HTERT RPE-1 (cell line): ENCODE data around the gene ALMS1.
"Not testable (repeated sequence)": the region's sequence is repeated elsewhere in the genome, so short reads cannot be mapped to it uniquely, and the experiment has no call there.

Experiments used
- in situ Hi-C: fragments of 300-500 bp; cut with MboI; formaldehyde crosslinking; loops from 4 replicates; pipeline ENCODE4 v1.14.3; 2020; ENCODE audit warnings: low sequenced_read_pairs

The ALMS1 gene

DNA sequence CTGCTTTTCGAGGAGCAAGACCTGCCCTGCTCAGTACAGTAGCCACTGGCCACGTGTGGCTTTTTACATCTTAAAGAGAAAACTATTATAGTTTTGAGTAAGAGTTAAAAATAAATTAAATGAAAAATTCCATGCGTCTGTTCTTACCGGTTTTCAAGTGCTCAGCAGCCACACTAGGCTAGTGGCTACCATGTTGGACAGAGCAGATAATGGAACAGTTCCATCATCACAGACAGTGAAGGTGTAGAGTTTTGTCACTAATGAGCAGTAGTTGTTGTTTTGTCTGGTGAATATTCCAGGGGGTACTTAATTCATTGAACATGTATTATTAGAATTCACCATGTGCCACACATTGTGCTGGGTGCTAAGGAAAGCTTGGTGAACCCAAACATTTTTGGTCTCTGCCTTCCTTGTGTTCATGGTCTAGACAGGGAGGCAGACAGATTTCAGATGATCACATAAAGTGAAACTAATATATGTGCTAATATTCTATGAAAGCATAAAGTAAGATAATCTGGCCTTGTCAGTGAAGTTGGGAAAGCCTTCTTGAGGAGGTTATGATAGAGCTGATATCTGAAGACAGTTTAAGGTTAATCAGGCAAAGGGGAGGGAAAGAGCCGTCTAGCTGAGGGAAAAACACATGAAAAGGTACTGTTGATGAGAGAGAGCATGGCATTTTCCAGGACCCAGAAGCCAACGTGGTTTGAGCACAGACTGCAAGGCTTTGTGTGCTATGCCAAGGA lies 1.4 kb downstream of the ALMS1 start:
- in situ Hi-C loops: no loop called here

GRCh38 chr2:73402386-73403103 lies 16.9 kb downstream of the ALMS1 start:
- in situ Hi-C loops: no loop called here

- in situ Hi-C loops: no loop called here
Observed at GRCh38 chr2:73403237-73403636, 17.6 kb downstream of the ALMS1 start.

DNA sequence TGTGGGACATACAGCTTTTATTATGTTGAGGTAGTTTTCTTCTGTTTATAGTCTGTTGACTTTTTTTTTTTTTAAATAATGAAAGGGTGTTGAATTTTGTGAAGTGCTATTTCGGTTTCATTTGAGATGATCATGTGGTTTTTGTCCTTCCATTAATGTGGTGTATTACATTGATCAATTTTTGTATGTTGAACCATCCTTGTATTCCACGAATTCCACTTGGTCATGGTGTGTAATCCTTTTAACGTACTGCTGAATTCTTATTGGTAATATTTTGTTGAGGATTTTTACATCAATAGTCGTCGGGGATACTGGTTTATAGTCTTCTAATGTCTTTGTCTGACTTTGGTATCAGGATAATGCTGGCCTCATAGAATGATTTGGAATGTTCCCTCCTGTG lies 18.8 kb downstream of the ALMS1 start:
- in situ Hi-C loops: no loop called here

DNA sequence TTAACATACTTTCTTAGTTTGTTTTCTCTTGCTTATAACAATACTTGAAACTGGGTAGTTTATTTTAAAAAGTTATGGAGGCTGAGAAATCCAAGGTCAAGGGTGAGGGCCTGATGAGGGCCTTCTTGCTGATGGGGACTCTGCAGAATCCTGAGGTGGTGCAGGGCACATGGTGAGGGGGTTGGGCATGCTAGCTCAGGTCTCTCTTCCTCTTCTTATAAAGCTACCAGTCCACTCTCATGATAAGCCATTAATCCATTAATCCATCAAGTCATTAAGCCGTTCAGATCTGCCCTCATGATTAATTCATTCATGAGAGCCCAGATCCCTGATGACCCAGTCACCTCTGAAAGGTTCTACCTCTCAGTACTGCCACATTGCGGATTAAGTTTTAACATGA lies 21.4 kb downstream of the ALMS1 start:
- in situ Hi-C loops: no loop called here

GRCh38 chr2:73408198-73408597 lies 22.6 kb downstream of the ALMS1 start:
- in situ Hi-C loops: no loop called here

DNA sequence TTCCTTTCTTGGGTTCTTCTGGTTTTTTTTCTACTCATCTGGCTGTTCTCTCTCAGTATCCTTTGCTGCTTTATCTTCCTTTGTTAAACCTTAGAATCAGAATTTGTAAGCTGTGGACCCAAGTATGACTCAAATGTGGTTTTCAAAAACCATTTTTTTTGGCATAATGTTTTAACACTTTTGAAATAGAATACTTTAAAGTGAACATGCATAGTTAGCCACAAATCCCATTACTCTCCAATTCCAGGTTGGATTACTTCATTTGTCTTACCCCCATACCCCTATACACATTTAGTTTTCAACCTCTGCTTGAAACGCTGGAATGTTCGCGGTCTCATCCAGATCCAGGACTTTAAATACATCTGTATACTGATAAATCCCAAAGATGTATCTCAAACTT lies 29.1 kb downstream of the ALMS1 start:
- in situ Hi-C loops: no loop called here

DNA sequence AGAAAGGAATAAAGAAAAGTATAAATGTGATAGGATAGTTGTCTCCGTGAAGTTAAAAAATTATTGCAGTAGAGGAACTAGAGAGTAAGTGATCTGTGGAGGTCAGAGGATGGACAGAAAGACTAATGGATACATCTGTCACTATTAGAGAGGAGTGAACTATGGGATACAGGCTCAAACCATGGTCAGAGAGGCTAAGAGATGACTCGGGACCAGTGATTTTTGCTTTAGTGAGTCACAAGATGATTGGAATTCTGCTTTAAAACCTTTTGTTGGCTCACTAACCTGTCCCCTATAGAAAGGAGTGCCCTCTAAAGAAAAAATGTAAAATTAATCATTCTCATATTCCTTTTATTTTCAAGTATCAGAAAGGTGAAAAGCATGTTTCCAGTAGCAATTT lies 30.3 kb downstream of the ALMS1 start:
- in situ Hi-C loops: no loop called here

DNA sequence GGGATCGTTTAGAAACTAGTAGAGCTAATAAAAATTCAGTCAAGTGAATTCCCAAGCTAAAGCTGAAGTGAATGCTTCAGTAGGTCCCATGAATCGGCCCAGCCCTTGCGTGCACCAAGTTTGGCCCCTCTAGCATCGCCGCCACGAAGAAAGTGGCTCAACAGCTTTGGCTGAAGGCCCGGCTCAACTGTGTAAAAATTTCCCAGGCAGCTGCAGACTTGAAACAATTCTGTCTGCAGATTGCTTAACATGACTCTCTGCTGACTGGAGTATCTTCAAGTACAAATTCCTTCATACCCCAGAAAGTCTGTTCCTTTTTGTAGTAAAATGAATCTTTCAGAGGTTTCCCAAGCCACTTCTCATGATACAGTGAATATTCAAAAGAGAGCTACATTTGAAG lies 32.7 kb downstream of the ALMS1 start:
- in situ Hi-C loops: no loop called here

GRCh38 chr2:73423913-73424312 lies 38.3 kb downstream of the ALMS1 start:
- in situ Hi-C loops: no loop called here

GRCh38 chr2:73426176-73426575 lies 40.5 kb downstream of the ALMS1 start:
- in situ Hi-C loops: no loop called here

GRCh38 chr2:73436019-73436418 lies 50.4 kb downstream of the ALMS1 start:
- in situ Hi-C loops: no loop called here

GRCh38 chr2:73444202-73444601 lies 58.6 kb downstream of the ALMS1 start:
- in situ Hi-C loops: no loop called here

DNA sequence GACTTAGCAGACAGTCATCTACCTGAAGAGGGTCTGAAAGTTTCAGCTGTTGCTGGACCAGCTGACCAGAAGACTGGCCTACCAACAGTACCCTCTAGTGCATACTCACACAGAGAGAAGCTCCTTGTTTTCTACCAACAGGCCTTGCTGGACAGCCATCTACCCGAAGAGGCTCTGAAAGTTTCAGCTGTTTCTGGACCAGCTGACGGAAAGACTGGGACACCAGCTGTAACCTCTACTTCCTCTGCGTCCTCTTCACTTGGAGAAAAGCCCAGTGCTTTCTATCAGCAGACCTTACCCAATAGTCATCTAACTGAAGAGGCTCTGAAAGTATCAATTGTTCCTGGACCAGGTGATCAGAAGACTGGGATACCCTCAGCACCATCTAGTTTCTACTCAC lies 63.2 kb downstream of the ALMS1 start:
- in situ Hi-C loops: no loop called here

- in situ Hi-C loops: no loop called here
Observed at GRCh38 chr2:73449404-73449803, 63.8 kb downstream of the ALMS1 start.

DNA sequence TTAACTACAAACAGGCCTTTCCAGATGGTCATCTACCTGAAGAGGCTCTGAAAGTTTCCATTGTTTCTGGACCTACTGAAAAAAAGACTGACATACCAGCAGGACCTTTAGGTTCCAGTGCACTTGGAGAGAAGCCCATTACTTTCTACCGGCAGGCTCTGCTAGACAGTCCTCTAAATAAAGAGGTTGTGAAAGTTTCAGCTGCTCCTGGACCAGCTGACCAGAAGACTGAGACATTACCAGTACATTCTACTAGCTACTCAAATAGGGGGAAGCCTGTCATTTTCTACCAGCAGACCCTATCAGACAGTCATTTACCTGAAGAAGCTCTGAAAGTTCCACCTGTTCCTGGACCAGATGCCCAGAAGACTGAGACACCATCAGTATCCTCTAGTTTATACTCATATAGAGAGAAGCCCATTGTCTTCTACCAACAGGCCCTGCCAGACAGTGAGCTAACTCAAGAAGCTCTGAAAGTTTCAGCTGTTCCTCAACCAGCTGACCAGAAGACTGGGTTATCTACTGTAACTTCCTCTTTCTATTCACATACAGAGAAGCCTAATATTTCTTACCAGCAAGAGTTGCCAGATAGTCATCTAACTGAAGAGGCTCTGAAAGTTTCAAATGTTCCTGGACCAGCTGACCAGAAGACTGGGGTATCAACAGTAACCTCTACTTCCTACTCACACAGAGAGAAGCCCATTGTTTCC lies 65.8 kb downstream of the ALMS1 start:
- in situ Hi-C loops: no loop called here

- in situ Hi-C loops: no loop called here
Observed at GRCh38 chr2:73457982-73458381, 72.3 kb downstream of the ALMS1 start.

- in situ Hi-C loops: not testable (repeated sequence)
Observed at GRCh38 chr2:73462388-73462787, 76.8 kb downstream of the ALMS1 start.

- in situ Hi-C loops: no loop called here
Observed at GRCh38 chr2:73468376-73468775, 82.7 kb downstream of the ALMS1 start.

GRCh38 chr2:73483874-73484273 lies 98.2 kb downstream of the ALMS1 start:
- in situ Hi-C loops: not testable (repeated sequence)

GRCh38 chr2:73487112-73487657 lies 101.5 kb downstream of the ALMS1 start:
- in situ Hi-C loops: no loop called here

DNA sequence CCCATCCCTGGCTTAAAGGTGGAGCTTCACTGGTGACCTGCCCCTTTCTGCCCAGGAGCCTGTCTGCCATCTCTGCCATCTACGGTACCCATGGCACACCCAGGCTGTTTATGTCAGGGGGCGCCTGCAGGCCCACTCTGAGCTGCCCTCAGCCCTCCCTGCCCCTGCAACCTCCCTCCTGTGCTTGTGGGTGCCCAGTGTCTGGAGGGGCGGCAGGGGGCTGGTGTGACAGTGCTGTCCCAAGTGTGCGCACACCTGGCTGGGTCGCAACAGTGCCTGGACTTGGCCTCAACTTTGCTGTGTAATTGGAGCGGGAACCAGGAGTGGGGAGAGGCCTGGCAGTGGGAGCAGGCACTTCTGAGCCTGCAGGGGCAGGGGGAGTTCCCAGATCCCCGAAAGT lies 102.4 kb downstream of the ALMS1 start:
- in situ Hi-C loops: no loop called here
